HG02885 (cell line): ENCODE measurements around the gene EPB41L2.
"Not testable (repeated sequence)": the region's sequence is repeated elsewhere in the genome, so short reads cannot be mapped to it uniquely, and the experiment has no call there.

Source experiments
- ATAC-seq: cut with Tn5 transposase; IDR thresholded peaks from one replicate; pipeline ENCODE4 v1.9.1; 2021; ENCODE audit warnings: mild to moderate bottlenecking; ENCODE audit not compliant: unreplicated experiment, poor library complexity

Gene EPB41L2

GRCh38 chr6:131038597-131039344 lies 24.3 kb downstream of the EPB41L2 start:
- ATAC-seq: no peak

GRCh38 chr6:131037194-131037897 lies 25.7 kb downstream of the EPB41L2 start:
- no peak for ATAC-seq

- ATAC-seq: no peak
Measured at GRCh38 chr6:131036601-131037000, 26.4 kb downstream of the EPB41L2 start.

- no peak for ATAC-seq
Measured at GRCh38 chr6:131036143-131036542, 26.9 kb downstream of the EPB41L2 start.

GRCh38 chr6:131035582-131035981 lies 27.5 kb downstream of the EPB41L2 start:
- ATAC-seq: no peak

GRCh38 chr6:131033631-131034030 lies 29.4 kb downstream of the EPB41L2 start:
- no peak for ATAC-seq

GRCh38 chr6:131029626-131030297 lies 33.3 kb downstream of the EPB41L2 start:
- ATAC-seq: peak; percentile 98

GRCh38 chr6:131027326-131027725 lies 35.7 kb downstream of the EPB41L2 start:
- ATAC-seq: no peak

GRCh38 chr6:131026243-131026642 lies 36.8 kb downstream of the EPB41L2 start:
- no peak for ATAC-seq

- ATAC-seq: no peak
Measured at GRCh38 chr6:131024565-131024964, 38.5 kb downstream of the EPB41L2 start.

- ATAC-seq: no peak
Measured at GRCh38 chr6:131023834-131024504, 39.1 kb downstream of the EPB41L2 start.

GRCh38 chr6:131022691-131023090 lies 40.4 kb downstream of the EPB41L2 start:
- ATAC-seq: no peak

GRCh38 chr6:131017962-131018361 lies 45.1 kb downstream of the EPB41L2 start:
- ATAC-seq: no peak

- no peak for ATAC-seq
Measured at GRCh38 chr6:131015630-131016263, 47.3 kb downstream of the EPB41L2 start.

- no peak for ATAC-seq
Measured at GRCh38 chr6:131015025-131015591, 47.9 kb downstream of the EPB41L2 start.

GRCh38 chr6:131014080-131014776 lies 48.8 kb downstream of the EPB41L2 start:
- no peak for ATAC-seq

GRCh38 chr6:131013495-131013894 lies 49.5 kb downstream of the EPB41L2 start:
- no peak for ATAC-seq

- ATAC-seq: no peak
Measured at GRCh38 chr6:131009790-131010189, 53.3 kb downstream of the EPB41L2 start.

- not testable (repeated sequence) for ATAC-seq
Measured at GRCh38 chr6:131008965-131009364, 54.1 kb downstream of the EPB41L2 start.
